Left lung (tissue), 10 donors: ENCODE measurements around the gene NTM. TPM values are rescaled to one million over a fixed set of nuclear protein-coding genes. Genes with fewer than 3 reads are reported as not detected.

Source experiments
- ATAC-seq: fragments of 200-7000 bp; cut with Tn5 transposase; one replicate; pipeline ENCODE4 v1.9.1; 2020; ENCODE audit warnings: moderate library complexity
- DNase-seq, 4 donors: peaks; one replicate each; pipeline ENCODE4 v3.0.0-alpha.2; 2013 to 2020
- H3K27ac ChIP-seq, 2 donors: fragments of 200-600 bp; sonication (generic) in 1 of 2; one replicate each; pipeline versions ENCODE4 v1.5.0 to v1.8.0; 2020 to 2021
- H3K27me3 ChIP-seq, 2 donors: fragments of 200-600 bp; sonication (generic) in 1 of 2; one replicate each; pipeline versions ENCODE4 v1.5.0 to v1.8.0; 2020 to 2021
- H3K36me3 ChIP-seq, 2 donors: fragments of 200-600 bp; sonication (generic) in 1 of 2; one replicate each; pipeline versions ENCODE4 v1.5.0 to v1.8.0; 2020 to 2021
- H3K4me1 ChIP-seq, 2 donors: fragments of 200-600 bp; one replicate each; pipeline ENCODE4 v1.8.0; 2021
- H3K4me3 ChIP-seq, 2 donors: fragments of 200-600 bp; sonication (generic) in 1 of 2; one replicate each; pipeline versions ENCODE4 v1.5.0 to v1.8.0; 2020 to 2021; ENCODE audit warnings: mild to moderate bottlenecking in 1 of 2
- H3K9me3 ChIP-seq, 2 donors: fragments of 200-600 bp; sonication (generic) in 1 of 2; one replicate each; pipeline versions ENCODE4 v1.5.0 to v1.8.0; 2020 to 2021
- CTCF ChIP-seq, 2 donors: fragments of 200-600 bp; sonication (generic) in 1 of 2; IDR thresholded peaks; one replicate each; pipeline versions ENCODE4 v1.5.0 to v1.8.0; 2021; ENCODE audit warnings: antibody characterized with exemption in 2 of 2
- intact Hi-C, 2 donors: fragments of 100-400 bp; cut with DNase I; formaldehyde crosslinking; loops; one replicate each; pipeline versions ENCODE4 v1.11.2 to v1.14.2; 2022
- polyA plus RNA-seq, 6 donors: library from polyadenylated mRNA; unstranded; fragments of 120-200 nt; gene quantifications; one replicate each; pipeline ENCODE4 v1.2.1, GENCODE V29; 2013; ENCODE audit not compliant: insufficient read length in 6 of 6
- total RNA-seq, 2 donors: library from RNA; stranded (reverse); fragmentation: NEBNext Ultra II Directional; extraction: Animal tissue kit (Norgen Biotek cat#: 25700); gene quantifications; one replicate each; pipeline ENCODE4 v1.2.1, GENCODE V29; 2021
- donor health status: DM: no; HTN: yes; CAD: no.
- donor health status: DM: no; HTN: no; CAD: no.

Gene NTM
- total and polyA plus RNA-seq, 8 donors = 9.5 to 31.0 (median 21.1) TPM

- Histone ChIP-seq H3K4me1 (no peaks in the 10 kb centered on the region), H3K27ac (no peak overlapping the region), H3K36me3 (no peaks in the 10 kb centered on the region), H3K9me3 (no peaks in the 10 kb centered on the region), H3K4me3 (no peak overlapping the region), H3K27me3 (no peaks in the 10 kb centered on the region)
- DNase-seq (no peak), ATAC-seq (no peak)
- TF ChIP-seq CTCF (IDR thresholded peaks at IDR 0.05) = no peak
- intact Hi-C loops = no loop called here
These were observed 529.6 kb downstream of the NTM start for GRCh38 chr11:131899950-131900580.

GRCh38 chr11:131902421-131902820 is 532.0 kb downstream of the NTM start:
- Histone ChIP-seq H3K27me3 (peaks cover 0 to 10% of the 10 kb centered on the region in 2 donors), H3K9me3 (no peaks in the 10 kb centered on the region), H3K27ac (no peak overlapping the region), H3K4me1 (no peaks in the 10 kb centered on the region), H3K36me3 (no peaks in the 10 kb centered on the region), H3K4me3 (no peak overlapping the region)
- no peak for ATAC-seq
- intact Hi-C loops = no loop called here
- no peak for TF ChIP-seq CTCF (IDR thresholded peaks at IDR 0.05)
- peak in 2 of 4 donors; percentile 60 to 65 for DNase-seq

- ATAC-seq (no peak), DNase-seq (no peak)
- no peaks in the 10 kb centered on the region for H3K36me3 ChIP-seq
- intact Hi-C loops = no loop called here
- no peak overlapping the region for H3K27ac ChIP-seq
- H3K4me3 ChIP-seq = no peak overlapping the region
- no peak for TF ChIP-seq CTCF (IDR thresholded peaks at IDR 0.05)
- peaks cover 0 to 16% of the 10 kb centered on the region in 2 donors for H3K27me3 ChIP-seq
- H3K9me3 ChIP-seq = no peaks in the 10 kb centered on the region
- no peaks in the 10 kb centered on the region for H3K4me1 ChIP-seq
These were observed 532.7 kb downstream of the NTM start for GRCh38 chr11:131903074-131903473.

GRCh38 chr11:131904756-131905155 is 534.3 kb downstream of the NTM start:
- H3K4me1 ChIP-seq = no peaks in the 10 kb centered on the region
- no peak for TF ChIP-seq CTCF (IDR thresholded peaks at IDR 0.05)
- H3K4me3 ChIP-seq = no peak overlapping the region
- no peak overlapping the region for H3K27ac ChIP-seq
- peaks cover 0 to 33% of the 10 kb centered on the region in 2 donors for H3K27me3 ChIP-seq
- no peaks in the 10 kb centered on the region for H3K9me3 ChIP-seq
- ATAC-seq (no peak), DNase-seq (no peak)
- no peaks in the 10 kb centered on the region for H3K36me3 ChIP-seq
- intact Hi-C loops = no loop called here

GRCh38 chr11:131906963-131907362 is 536.5 kb downstream of the NTM start:
- no peak for TF ChIP-seq CTCF (IDR thresholded peaks at IDR 0.05)

More at GRCh38 chr11:131906963-131907362, 536.5 kb downstream of the NTM start:
- peaks cover 0 to 8% of the 10 kb centered on the region in 2 donors for H3K4me1 ChIP-seq
- no peaks in the 10 kb centered on the region for H3K9me3 ChIP-seq
- DNase-seq (peak in 1 of 4 donors; percentile 54), ATAC-seq (no peak)
- H3K27ac ChIP-seq = no peak overlapping the region
- H3K36me3 ChIP-seq = no peaks in the 10 kb centered on the region
- intact Hi-C loops = no loop called here
- H3K27me3 ChIP-seq = peaks cover 0 to 55% of the 10 kb centered on the region in 2 donors
- H3K4me3 ChIP-seq = no peak overlapping the region
